ENCODE results near the gene FN1. TPM values are rescaled to one million over a fixed set of nuclear protein-coding genes. Genes with fewer than 3 reads are reported as not detected.

FN1 gene
- total RNA-seq, 1 donor = 18,025 TPM

DNA sequence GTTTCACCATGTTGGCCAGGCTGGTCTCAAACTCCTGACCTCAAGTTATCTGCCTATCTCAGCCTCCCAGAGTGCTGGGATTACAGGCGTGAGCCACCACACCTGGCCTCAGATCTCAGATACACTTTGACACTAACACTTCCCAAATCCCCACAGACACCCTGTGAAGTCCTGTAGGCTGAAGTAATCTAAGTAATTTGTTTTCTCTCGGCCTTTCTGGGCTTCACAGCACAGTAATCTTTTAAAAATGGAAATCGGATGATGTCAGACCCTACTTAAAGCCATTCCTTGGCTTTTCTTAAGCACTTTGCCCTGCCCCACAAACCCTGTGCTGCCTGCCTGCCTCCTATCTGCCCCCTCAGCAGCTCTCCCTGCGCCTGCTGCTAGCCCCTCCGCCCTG lies 107.8 kb downstream of the FN1 start:
- H3K27ac ChIP-seq (ENCODE audit: low read depth, low read length) = no peak overlapping the region
- H3K36me3 ChIP-seq (ENCODE audit: insufficient read depth, low read length) = peaks cover 61% of the 10 kb centered on the region
- peaks cover 10% of the 10 kb centered on the region for H4K20me1 ChIP-seq (ENCODE audit: insufficient read depth, low read length)
- H3K4me1 ChIP-seq (ENCODE audit: insufficient read depth, low read length) = peaks cover 11% of the 10 kb centered on the region
- DNase-seq (ENCODE audit: insufficient read length, low spot score, missing footprints) = no peak
- H3K79me2 ChIP-seq (ENCODE audit: insufficient read depth, low read length) = peaks cover 74% of the 10 kb centered on the region
- H2AFZ ChIP-seq (ENCODE audit: low read length) = no peak overlapping the region
- no peak overlapping the region for H3K4me2 ChIP-seq (ENCODE audit: insufficient read depth, low read length)
- no peaks in the 10 kb centered on the region for H3K9me3 ChIP-seq (ENCODE audit: low read depth, low read length)
- H3K27me3 ChIP-seq (ENCODE audit: insufficient read depth, low read length) = no peaks in the 10 kb centered on the region
- TF ChIP-seq, protein P1, sequence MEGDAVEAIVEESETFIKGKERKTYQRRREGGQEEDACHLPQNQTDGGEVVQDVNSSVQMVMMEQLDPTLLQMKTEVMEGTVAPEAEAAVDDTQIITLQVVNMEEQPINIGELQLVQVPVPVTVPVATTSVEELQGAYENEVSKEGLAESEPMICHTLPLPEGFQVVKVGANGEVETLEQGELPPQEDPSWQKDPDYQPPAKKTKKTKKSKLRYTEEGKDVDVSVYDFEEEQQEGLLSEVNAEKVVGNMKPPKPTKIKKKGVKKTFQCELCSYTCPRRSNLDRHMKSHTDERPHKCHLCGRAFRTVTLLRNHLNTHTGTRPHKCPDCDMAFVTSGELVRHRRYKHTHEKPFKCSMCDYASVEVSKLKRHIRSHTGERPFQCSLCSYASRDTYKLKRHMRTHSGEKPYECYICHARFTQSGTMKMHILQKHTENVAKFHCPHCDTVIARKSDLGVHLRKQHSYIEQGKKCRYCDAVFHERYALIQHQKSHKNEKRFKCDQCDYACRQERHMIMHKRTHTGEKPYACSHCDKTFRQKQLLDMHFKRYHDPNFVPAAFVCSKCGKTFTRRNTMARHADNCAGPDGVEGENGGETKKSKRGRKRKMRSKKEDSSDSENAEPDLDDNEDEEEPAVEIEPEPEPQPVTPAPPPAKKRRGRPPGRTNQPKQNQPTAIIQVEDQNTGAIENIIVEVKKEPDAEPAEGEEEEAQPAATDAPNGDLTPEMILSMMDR (IDR thresholded peaks at IDR 0.05; ENCODE audit: extremely low read depth, low read depth, low read length) = no peak
- H3K4me3 ChIP-seq (ENCODE audit: insufficient read depth, low read length) = no peak overlapping the region

DNA sequence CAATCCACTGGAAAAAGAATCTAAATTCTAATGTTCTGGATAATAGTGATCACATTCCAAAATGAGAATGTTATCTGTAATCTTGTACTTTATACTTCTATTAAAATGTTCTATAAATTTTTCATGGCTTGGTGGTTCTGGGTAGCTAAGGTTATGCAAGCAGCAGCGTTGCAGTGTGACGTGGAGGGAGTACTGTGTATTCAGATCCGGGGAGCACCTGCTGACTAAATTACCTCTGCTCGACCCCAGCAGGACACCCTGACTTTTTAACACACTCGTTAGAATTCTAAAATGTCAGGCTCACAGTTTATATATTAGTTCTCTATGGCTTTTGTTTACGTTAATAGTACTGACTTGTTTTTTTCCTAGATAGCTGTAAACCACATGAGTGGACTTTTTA lies 111.1 kb downstream of the FN1 start:
- no peak overlapping the region for H3K27ac ChIP-seq (ENCODE audit: low read depth, low read length)
- peaks cover 9% of the 10 kb centered on the region for H4K20me1 ChIP-seq (ENCODE audit: insufficient read depth, low read length)
- H3K79me2 ChIP-seq (ENCODE audit: insufficient read depth, low read length) = peaks cover 66% of the 10 kb centered on the region
- DNase-seq (ENCODE audit: insufficient read length, low spot score, missing footprints) = peak; percentile 54
- TF ChIP-seq, protein P1 (IDR thresholded peaks at IDR 0.05; ENCODE audit: extremely low read depth, low read depth, low read length) = no peak
- no peak overlapping the region for H2AFZ ChIP-seq (ENCODE audit: low read length)
- no peaks in the 10 kb centered on the region for H3K9me3 ChIP-seq (ENCODE audit: low read depth, low read length)
- peaks cover 18% of the 10 kb centered on the region for H3K4me1 ChIP-seq (ENCODE audit: insufficient read depth, low read length)
- no peak overlapping the region for H3K4me2 ChIP-seq (ENCODE audit: insufficient read depth, low read length)
- no peaks in the 10 kb centered on the region for H3K27me3 ChIP-seq (ENCODE audit: insufficient read depth, low read length)
- H3K36me3 ChIP-seq (ENCODE audit: insufficient read depth, low read length) = peaks cover 62% of the 10 kb centered on the region
- H3K4me3 ChIP-seq (ENCODE audit: insufficient read depth, low read length) = no peak overlapping the region

- Histone ChIP-seq H3K27ac (ENCODE audit: low read depth, low read length) (peak overlapping the region; percentile 4), H3K36me3 (ENCODE audit: insufficient read depth, low read length) (peaks cover 50% of the 10 kb centered on the region), H3K27me3 (ENCODE audit: insufficient read depth, low read length) (no peaks in the 10 kb centered on the region), H3K4me2 (ENCODE audit: insufficient read depth, low read length) (no peak overlapping the region), H2AFZ (ENCODE audit: low read length) (no peak overlapping the region), H3K9me3 (ENCODE audit: low read depth, low read length) (no peaks in the 10 kb centered on the region), H3K79me2 (ENCODE audit: insufficient read depth, low read length) (peaks cover 47% of the 10 kb centered on the region), H3K4me1 (ENCODE audit: insufficient read depth, low read length) (peaks cover 8% of the 10 kb centered on the region), H3K4me3 (ENCODE audit: insufficient read depth, low read length) (no peak overlapping the region), H4K20me1 (ENCODE audit: insufficient read depth, low read length) (peaks cover 3% of the 10 kb centered on the region)
- DNase-seq (ENCODE audit: insufficient read length, low spot score, missing footprints) = no peak
- TF ChIP-seq, protein P1 (IDR thresholded peaks at IDR 0.05; ENCODE audit: extremely low read depth, low read depth, low read length) = no peak
Measured at GRCh38 chr2:215320679-215321078, 115.2 kb downstream of the FN1 start.

- no peaks in the 10 kb centered on the region for H3K9me3 ChIP-seq (ENCODE audit: low read depth, low read length)
- no peak overlapping the region for H3K4me2 ChIP-seq (ENCODE audit: insufficient read depth, low read length)
- peaks cover 8% of the 10 kb centered on the region for H3K4me1 ChIP-seq (ENCODE audit: insufficient read depth, low read length)
- peaks cover 46% of the 10 kb centered on the region for H3K36me3 ChIP-seq (ENCODE audit: insufficient read depth, low read length)
- TF ChIP-seq, protein P1 (IDR thresholded peaks at IDR 0.05; ENCODE audit: extremely low read depth, low read depth, low read length) = no peak
- no peak overlapping the region for H3K4me3 ChIP-seq (ENCODE audit: insufficient read depth, low read length)
- DNase-seq (ENCODE audit: insufficient read length, low spot score, missing footprints) = no peak
- peaks cover 3% of the 10 kb centered on the region for H4K20me1 ChIP-seq (ENCODE audit: insufficient read depth, low read length)
- H3K27me3 ChIP-seq (ENCODE audit: insufficient read depth, low read length) = no peaks in the 10 kb centered on the region
- no peak overlapping the region for H2AFZ ChIP-seq (ENCODE audit: low read length)
- H3K27ac ChIP-seq (ENCODE audit: low read depth, low read length) = no peak overlapping the region
- H3K79me2 ChIP-seq (ENCODE audit: insufficient read depth, low read length) = peaks cover 50% of the 10 kb centered on the region
Measured at GRCh38 chr2:215320102-215320501, 115.8 kb downstream of the FN1 start.
